ENCODE data around the gene SPOUT1. TPM values are rescaled to one million over a fixed set of nuclear protein-coding genes. Genes with fewer than 3 reads are reported as not detected.

Gene SPOUT1
- total and polyA plus RNA-seq, 9 donors, result 6.3 to 47.9 (median 25.5) TPM

GRCh38 chr9:128773049-128773448 is 56.5 kb downstream of the SPOUT1 start:
- Histone ChIP-seq H3K4me3 (no peak overlapping the region), H3K36me3 (no peaks in the 10 kb centered on the region), H3K9me3 (no peaks in the 10 kb centered on the region), H3K27ac (no peak overlapping the region), H3K27me3 (no peaks in the 10 kb centered on the region), H3K4me1 (ENCODE audit: insufficient read depth) (no peaks in the 10 kb centered on the region)
- no peak for DNase-seq
- WGBS, 3 donors, result 79 to 87% (median 84%) methylated on average over 5 of the region's 5 CpGs
- TF ChIP-seq POLR2A (IDR thresholded peaks at IDR 0.05) (no peak), CTCF (IDR thresholded peaks at IDR 0.05) (no peak), EP300 (IDR thresholded peaks at IDR 0.05) (no peak)
- intact Hi-C loops (cut with DNase I), result loop anchor here in 1 of 4 donors (2.0 kb wide), 1 partner anchor 14 kb away; the partner anchor contains the start of gene TBC1D13

GRCh38 chr9:128771745-128772519 is 57.7 kb downstream of the SPOUT1 start, which contains the start of gene ZER1:
Gene ZER1 (minus strand): TSS chr9:128771927. CDS start chr9:128755565, 16,362 bp downstream.
- H3K36me3 ChIP-seq, result no peaks in the 10 kb centered on the region
- peak within 1 kb of the TSS; percentile 70 to 88 for H3K27ac ChIP-seq
- DNase-seq, result peak; percentile 91 to 95 (median 93)
- no peaks in the 10 kb centered on the region for H3K4me1 ChIP-seq (ENCODE audit: insufficient read depth)
- 1 to 2% (median 1%) methylated on average over 26 to 72 of the region's 72 CpGs for WGBS, 3 donors
- no peaks in the 10 kb centered on the region for H3K27me3 ChIP-seq
- TF ChIP-seq EP300 (IDR thresholded peaks at IDR 0.05), result no peak
- TF ChIP-seq POLR2A (IDR thresholded peaks at IDR 0.05), result peak; percentile 77
- TF ChIP-seq CTCF (IDR thresholded peaks at IDR 0.05), result peak in 1 of 3 donors; percentile 11
- intact Hi-C loops (cut with DNase I), result loop anchor here in 1 of 4 donors (2.0 kb wide), 1 partner anchor 15 kb away; the partner anchor contains the start of gene TBC1D13
- no peaks in the 10 kb centered on the region for H3K9me3 ChIP-seq
- peak within 1 kb of the TSS; percentile 86 for H3K4me3 ChIP-seq

DNA sequence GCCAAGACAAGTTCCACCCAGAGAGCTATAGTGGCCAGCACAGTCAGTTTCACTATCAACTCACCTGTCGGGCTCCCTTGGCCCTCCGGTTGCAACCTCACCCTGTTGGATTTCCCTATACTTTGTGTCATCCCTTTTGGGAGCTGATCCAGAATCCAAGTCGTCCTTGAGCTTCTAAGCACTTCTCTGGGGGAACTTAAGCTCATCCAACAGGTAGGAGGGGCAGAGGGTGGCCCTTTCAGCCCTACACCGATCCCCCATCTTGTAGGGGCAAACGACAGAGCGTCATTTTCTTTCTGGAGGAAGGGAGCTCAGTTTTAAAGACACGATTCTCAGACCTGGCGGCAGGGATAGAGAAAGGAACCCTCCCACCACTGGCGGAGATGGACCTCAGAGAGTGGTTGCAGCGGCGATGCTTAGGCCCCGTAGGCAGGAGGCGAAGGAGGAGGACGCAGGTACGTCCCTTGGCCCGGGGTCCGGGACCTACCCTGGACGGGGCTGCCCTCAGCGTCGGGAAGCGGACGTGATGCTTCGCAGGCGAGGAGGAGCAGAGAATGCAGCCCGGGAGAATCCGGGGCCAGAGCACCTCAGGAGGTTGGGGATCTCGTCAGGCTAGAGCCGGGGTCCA is 58.4 kb downstream of the SPOUT1 start:
- Histone ChIP-seq H3K4me1 (ENCODE audit: insufficient read depth) (no peaks in the 10 kb centered on the region), H3K27ac (peak overlapping the region; percentile 47 to 88), H3K9me3 (no peaks in the 10 kb centered on the region), H3K4me3 (peak overlapping the region; percentile 86), H3K36me3 (no peaks in the 10 kb centered on the region), H3K27me3 (no peaks in the 10 kb centered on the region)
- intact Hi-C loops (cut with DNase I), result no loop called here
- DNase-seq, result no peak
- TF ChIP-seq CTCF (IDR thresholded peaks at IDR 0.05) (no peak), EP300 (IDR thresholded peaks at IDR 0.05) (no peak), POLR2A (IDR thresholded peaks at IDR 0.05) (no peak)
- WGBS, 3 donors, result 0 to 1% (median 1%) methylated on average over 25 to 28 of the region's 28 CpGs

- no peak for DNase-seq
- Histone ChIP-seq H3K27ac (peak overlapping the region; percentile 47 to 88), H3K4me1 (ENCODE audit: insufficient read depth) (no peaks in the 10 kb centered on the region), H3K9me3 (no peaks in the 10 kb centered on the region), H3K36me3 (no peaks in the 10 kb centered on the region), H3K4me3 (peak overlapping the region; percentile 86), H3K27me3 (no peaks in the 10 kb centered on the region)
- intact Hi-C loops (cut with DNase I), result no loop called here
- TF ChIP-seq EP300 (IDR thresholded peaks at IDR 0.05) (no peak), POLR2A (IDR thresholded peaks at IDR 0.05) (no peak), CTCF (IDR thresholded peaks at IDR 0.05) (no peak)
- WGBS, 3 donors, result 52 to 68% (median 56%) methylated on average over 11 of the region's 11 CpGs
These were observed 59.1 kb downstream of the SPOUT1 start for GRCh38 chr9:128770286-128771030.
